Measurements from ENCODE around the gene ALDH3A2. TPM values are rescaled to one million over a fixed set of nuclear protein-coding genes. Genes with fewer than 3 reads are reported as not detected.

Gene ALDH3A2
- total and polyA plus RNA-seq, 9 donors: 26.6 to 39.4 (median 32.9) TPM

DNA sequence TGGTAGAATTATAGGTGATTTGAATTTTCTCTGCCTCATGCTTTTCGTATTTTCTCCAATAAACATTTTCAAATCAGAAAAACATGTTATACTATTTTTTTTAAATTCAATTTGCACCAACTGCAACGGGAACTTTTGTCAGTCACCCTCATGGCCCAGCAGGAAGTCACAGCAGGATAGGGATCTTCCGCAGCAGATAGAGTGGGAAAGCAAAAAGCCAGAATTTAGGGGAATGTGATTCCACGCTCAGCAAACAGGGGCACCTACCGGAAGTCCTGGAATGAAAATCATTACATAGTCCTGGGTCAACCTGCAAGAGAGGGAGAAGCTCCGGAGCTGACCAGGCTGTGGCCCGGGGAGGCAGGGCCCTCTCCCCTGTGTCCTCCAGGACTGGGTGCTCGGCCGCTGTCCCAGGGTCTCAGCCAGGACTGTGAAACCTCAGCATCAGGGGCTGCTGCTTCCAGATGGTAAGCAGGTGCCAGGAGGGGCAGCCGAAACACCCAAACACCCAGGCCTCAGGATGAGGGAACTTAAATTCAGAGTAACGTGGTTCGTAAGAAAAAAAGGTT is 64.0 kb downstream of the ALDH3A2 start:
- no peaks in the 10 kb centered on the region for H3K9me3 ChIP-seq (replicated peaks; ENCODE audit: control insufficient read depth, low read depth, low read length)
- DNase-seq: no peak
- H3K4me3 ChIP-seq (ENCODE audit: low read length): no peak overlapping the region
- no peaks in the 10 kb centered on the region for H3K27me3 ChIP-seq (ENCODE audit: control insufficient read depth, insufficient read depth, low read length)
- H3K27ac ChIP-seq (ENCODE audit: low read length): no peak overlapping the region
- H3K36me3 ChIP-seq (ENCODE audit: control insufficient read depth, insufficient read depth, low read length): no peaks in the 10 kb centered on the region
- WGBS (ENCODE audit: insufficient coverage): 66% methylated on average over 7 of the region's 12 CpGs
- peaks cover 16% of the 10 kb centered on the region for H3K4me1 ChIP-seq (ENCODE audit: control insufficient read depth, insufficient read depth, low read length)

DNA sequence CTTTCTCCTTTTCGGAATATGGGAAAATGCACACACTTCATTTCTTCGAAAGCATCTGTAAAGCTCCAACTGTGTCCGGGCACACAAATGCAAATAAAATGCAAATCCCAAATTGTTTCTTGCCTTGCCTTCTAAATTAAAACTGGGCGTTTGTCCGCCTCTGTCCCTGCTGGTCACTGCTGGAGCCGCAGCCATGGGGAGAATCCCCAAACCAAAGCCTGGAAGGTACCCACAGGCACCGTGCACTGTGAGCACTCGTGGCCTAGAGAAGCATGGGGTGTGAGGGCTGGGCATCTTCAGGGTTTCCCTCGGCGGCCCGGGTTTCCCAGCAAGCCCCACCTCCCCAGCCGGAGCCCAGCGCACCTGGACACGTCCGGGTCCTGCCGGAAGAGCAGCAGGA is 64.9 kb downstream of the ALDH3A2 start:
- peaks cover 22% of the 10 kb centered on the region for H3K4me1 ChIP-seq (ENCODE audit: control insufficient read depth, insufficient read depth, low read length)
- WGBS (ENCODE audit: insufficient coverage): 82% methylated on average over 15 of the region's 16 CpGs
- no peak for DNase-seq

DNA sequence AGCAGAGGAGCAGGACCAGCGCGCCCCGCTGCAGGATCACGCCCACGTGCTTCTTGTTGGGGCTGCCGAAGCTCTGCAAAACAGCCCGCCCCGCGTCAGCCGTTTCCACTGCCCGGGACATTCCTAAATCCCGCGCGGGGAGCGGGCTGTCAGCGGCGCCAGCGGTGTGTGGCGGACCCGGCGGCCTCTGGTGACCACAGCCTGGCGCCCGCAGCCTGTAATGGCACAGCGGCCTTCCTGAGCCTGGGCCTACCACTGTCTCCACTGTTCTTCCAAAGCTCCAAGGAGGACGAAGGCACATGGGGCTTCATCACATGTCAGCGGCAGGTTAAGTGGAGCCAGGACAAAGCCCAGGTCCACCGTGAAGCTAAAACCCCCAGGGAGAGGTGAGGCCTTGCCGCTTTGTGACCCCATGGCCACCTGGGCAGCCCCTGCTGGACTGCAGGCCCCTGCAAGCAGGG is 65.4 kb downstream of the ALDH3A2 start:
- no peak overlapping the region for H3K4me3 ChIP-seq (ENCODE audit: low read length)
- no peaks in the 10 kb centered on the region for H3K36me3 ChIP-seq (ENCODE audit: control insufficient read depth, insufficient read depth, low read length)
- no peak overlapping the region for H3K27ac ChIP-seq (ENCODE audit: low read length)
- H3K4me1 ChIP-seq (ENCODE audit: control insufficient read depth, insufficient read depth, low read length): peaks cover 22% of the 10 kb centered on the region
- WGBS (ENCODE audit: insufficient coverage): 91% methylated on average over 28 of the region's 28 CpGs
- H3K9me3 ChIP-seq (replicated peaks; ENCODE audit: control insufficient read depth, low read depth, low read length): no peaks in the 10 kb centered on the region
- DNase-seq: no peak
- no peaks in the 10 kb centered on the region for H3K27me3 ChIP-seq (ENCODE audit: control insufficient read depth, insufficient read depth, low read length)

More for the DNA sequence above, 64.9 kb downstream of the ALDH3A2 start:
- no peaks in the 10 kb centered on the region for H3K9me3 ChIP-seq (replicated peaks; ENCODE audit: control insufficient read depth, low read depth, low read length)
- no peak overlapping the region for H3K27ac ChIP-seq (ENCODE audit: low read length)
- H3K36me3 ChIP-seq (ENCODE audit: control insufficient read depth, insufficient read depth, low read length): no peaks in the 10 kb centered on the region
- no peaks in the 10 kb centered on the region for H3K27me3 ChIP-seq (ENCODE audit: control insufficient read depth, insufficient read depth, low read length)
- no peak overlapping the region for H3K4me3 ChIP-seq (ENCODE audit: low read length)

DNA sequence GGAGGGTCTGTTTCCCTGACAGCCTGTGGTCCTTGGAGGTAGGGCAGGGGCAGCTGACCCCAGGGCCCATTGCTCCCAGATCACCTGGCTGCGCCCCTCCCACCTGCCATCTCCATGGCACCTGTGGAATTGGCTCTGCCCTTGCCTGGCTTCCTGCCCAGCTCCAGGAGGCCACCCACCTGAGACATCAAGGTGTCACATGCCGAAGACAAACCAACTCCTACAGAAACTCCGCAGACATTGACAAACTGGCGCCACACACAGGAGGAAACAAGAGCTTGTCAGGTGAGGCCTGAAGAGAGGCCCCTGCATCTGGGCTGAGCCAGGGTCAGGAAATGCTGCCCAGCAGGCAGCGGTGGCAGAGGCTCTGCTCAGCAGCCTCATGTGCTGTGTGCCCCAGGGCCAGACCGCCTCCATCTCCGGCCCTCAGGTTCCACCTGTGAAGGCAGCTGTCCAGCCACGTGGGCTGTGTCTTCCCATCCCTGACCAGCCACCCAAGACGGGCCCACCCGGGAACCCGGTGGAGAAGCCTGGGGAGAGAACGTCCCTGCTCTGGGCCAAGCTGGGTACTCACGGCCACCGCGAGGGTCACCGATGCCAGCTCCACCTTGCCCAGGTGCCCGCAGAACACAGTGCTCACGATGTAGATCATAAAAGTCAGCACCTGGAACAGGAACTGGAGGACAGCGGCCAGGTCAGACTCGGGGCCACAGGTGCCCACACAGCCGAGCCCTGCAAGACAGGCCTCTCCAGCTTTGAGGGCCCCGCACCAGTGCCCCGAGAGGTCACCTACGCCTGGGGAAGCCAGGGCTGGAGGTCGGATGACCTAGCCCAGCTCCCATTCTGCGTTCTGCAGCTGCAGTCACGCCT is 66.2 kb downstream of the ALDH3A2 start:
- H3K4me3 ChIP-seq (ENCODE audit: low read length): no peak overlapping the region

GRCh38 chr17:19716108-19717030 is 67.8 kb downstream of the ALDH3A2 start, which contains the start of gene SLC47A2:
Gene SLC47A2, minus strand, starts transcription at chr17:19716584. Its CDS starts 29 bp downstream, at chr17:19716555.
- H3K27me3 ChIP-seq (ENCODE audit: control insufficient read depth, insufficient read depth, low read length): no peaks in the 10 kb centered on the region
- WGBS (ENCODE audit: insufficient coverage): 61% methylated on average over 12 of the region's 13 CpGs
- H3K27ac ChIP-seq (ENCODE audit: low read length): no peak within 1 kb of the TSS
- H3K4me1 ChIP-seq (ENCODE audit: control insufficient read depth, insufficient read depth, low read length): peaks cover 40% of the 10 kb centered on the region
- DNase-seq: no peak
- H3K4me3 ChIP-seq (ENCODE audit: low read length): no peak within 1 kb of the TSS
- H3K36me3 ChIP-seq (ENCODE audit: control insufficient read depth, insufficient read depth, low read length): no peaks in the 10 kb centered on the region
- H3K9me3 ChIP-seq (replicated peaks; ENCODE audit: control insufficient read depth, low read depth, low read length): no peaks in the 10 kb centered on the region

More for the DNA sequence above, 66.2 kb downstream of the ALDH3A2 start:
- Histone ChIP-seq H3K9me3 (replicated peaks; ENCODE audit: control insufficient read depth, low read depth, low read length) (no peaks in the 10 kb centered on the region), H3K27ac (ENCODE audit: low read length) (no peak overlapping the region), H3K36me3 (ENCODE audit: control insufficient read depth, insufficient read depth, low read length) (no peaks in the 10 kb centered on the region), H3K27me3 (ENCODE audit: control insufficient read depth, insufficient read depth, low read length) (no peaks in the 10 kb centered on the region), H3K4me1 (ENCODE audit: control insufficient read depth, insufficient read depth, low read length) (peaks cover 24% of the 10 kb centered on the region)
- WGBS (ENCODE audit: insufficient coverage): 86% methylated on average over 25 of the region's 27 CpGs
- DNase-seq: no peak

GRCh38 chr17:19717031-19717360 is 68.4 kb downstream of the ALDH3A2 start:
- Histone ChIP-seq H3K4me1 (ENCODE audit: control insufficient read depth, insufficient read depth, low read length) (peaks cover 41% of the 10 kb centered on the region), H3K36me3 (ENCODE audit: control insufficient read depth, insufficient read depth, low read length) (no peaks in the 10 kb centered on the region), H3K27me3 (ENCODE audit: control insufficient read depth, insufficient read depth, low read length) (no peaks in the 10 kb centered on the region), H3K4me3 (ENCODE audit: low read length) (no peak overlapping the region), H3K27ac (ENCODE audit: low read length) (no peak overlapping the region), H3K9me3 (replicated peaks; ENCODE audit: control insufficient read depth, low read depth, low read length) (no peaks in the 10 kb centered on the region)
- DNase-seq: no peak
- 94% methylated on average over 6 of the region's 7 CpGs for WGBS (ENCODE audit: insufficient coverage)

GRCh38 chr17:19717411-19717908 is 68.9 kb downstream of the ALDH3A2 start:
- no peak overlapping the region for H3K27ac ChIP-seq (ENCODE audit: low read length)
- peaks cover 41% of the 10 kb centered on the region for H3K4me1 ChIP-seq (ENCODE audit: control insufficient read depth, insufficient read depth, low read length)

GRCh38 chr17:19718041-19718612 is 69.6 kb downstream of the ALDH3A2 start:
- no peak overlapping the region for H3K4me3 ChIP-seq (ENCODE audit: low read length)
- H3K4me1 ChIP-seq (ENCODE audit: control insufficient read depth, insufficient read depth, low read length): peaks cover 43% of the 10 kb centered on the region
- no peaks in the 10 kb centered on the region for H3K36me3 ChIP-seq (ENCODE audit: control insufficient read depth, insufficient read depth, low read length)
- no peaks in the 10 kb centered on the region for H3K27me3 ChIP-seq (ENCODE audit: control insufficient read depth, insufficient read depth, low read length)
- H3K27ac ChIP-seq (ENCODE audit: low read length): no peak overlapping the region
- no peak for DNase-seq
- 63% methylated on average over 12 of the region's 12 CpGs for WGBS (ENCODE audit: insufficient coverage)
- H3K9me3 ChIP-seq (replicated peaks; ENCODE audit: control insufficient read depth, low read depth, low read length): no peaks in the 10 kb centered on the region

More at GRCh38 chr17:19717411-19717908, 68.9 kb downstream of the ALDH3A2 start:
- no peak overlapping the region for H3K4me3 ChIP-seq (ENCODE audit: low read length)
- 55% methylated on average over 7 of the region's 10 CpGs for WGBS (ENCODE audit: insufficient coverage)
- no peak for DNase-seq
- no peaks in the 10 kb centered on the region for H3K27me3 ChIP-seq (ENCODE audit: control insufficient read depth, insufficient read depth, low read length)
- H3K36me3 ChIP-seq (ENCODE audit: control insufficient read depth, insufficient read depth, low read length): no peaks in the 10 kb centered on the region
- H3K9me3 ChIP-seq (replicated peaks; ENCODE audit: control insufficient read depth, low read depth, low read length): no peaks in the 10 kb centered on the region

GRCh38 chr17:19718613-19719354 is 70.2 kb downstream of the ALDH3A2 start:
- peaks cover 44% of the 10 kb centered on the region for H3K4me1 ChIP-seq (ENCODE audit: control insufficient read depth, insufficient read depth, low read length)
- WGBS (ENCODE audit: insufficient coverage): 78% methylated on average over 16 of the region's 18 CpGs

More at GRCh38 chr17:19718613-19719354, 70.2 kb downstream of the ALDH3A2 start:
- no peaks in the 10 kb centered on the region for H3K9me3 ChIP-seq (replicated peaks; ENCODE audit: control insufficient read depth, low read depth, low read length)
- no peak overlapping the region for H3K27ac ChIP-seq (ENCODE audit: low read length)
- no peaks in the 10 kb centered on the region for H3K36me3 ChIP-seq (ENCODE audit: control insufficient read depth, insufficient read depth, low read length)
- H3K4me3 ChIP-seq (ENCODE audit: low read length): no peak overlapping the region
- no peaks in the 10 kb centered on the region for H3K27me3 ChIP-seq (ENCODE audit: control insufficient read depth, insufficient read depth, low read length)
- DNase-seq: no peak

All from muscle of leg (tissue), 11 donors.